ENCODE data around the gene NUAK1. TPM values are rescaled to one million over a fixed set of nuclear protein-coding genes. Genes with fewer than 3 reads are reported as not detected.
A peak's percentile ranks its signal among the peaks of the same experiment; 100 is the strongest.

NUAK1 gene
- total RNA-seq, 1 experiment from 2014 or later, result 20.4 TPM

- DNase-seq (ENCODE audit: low spot score), result no peak
- in situ Hi-C loops (cut with HindIII; ENCODE audit: low sequenced_read_pairs), result no loop called here
Measured at GRCh38 chr12:106072751-106073150, 66.0 kb downstream of the NUAK1 start.

GRCh38 chr12:106071686-106072085 is 67.1 kb downstream of the NUAK1 start:
- no peak for DNase-seq (ENCODE audit: low spot score)
- in situ Hi-C loops (cut with HindIII; ENCODE audit: low sequenced_read_pairs), result no loop called here

GRCh38 chr12:106070611-106071010 is 68.1 kb downstream of the NUAK1 start:
- no peak for DNase-seq (ENCODE audit: low spot score)
- in situ Hi-C loops (cut with HindIII; ENCODE audit: low sequenced_read_pairs), result no loop called here

DNA sequence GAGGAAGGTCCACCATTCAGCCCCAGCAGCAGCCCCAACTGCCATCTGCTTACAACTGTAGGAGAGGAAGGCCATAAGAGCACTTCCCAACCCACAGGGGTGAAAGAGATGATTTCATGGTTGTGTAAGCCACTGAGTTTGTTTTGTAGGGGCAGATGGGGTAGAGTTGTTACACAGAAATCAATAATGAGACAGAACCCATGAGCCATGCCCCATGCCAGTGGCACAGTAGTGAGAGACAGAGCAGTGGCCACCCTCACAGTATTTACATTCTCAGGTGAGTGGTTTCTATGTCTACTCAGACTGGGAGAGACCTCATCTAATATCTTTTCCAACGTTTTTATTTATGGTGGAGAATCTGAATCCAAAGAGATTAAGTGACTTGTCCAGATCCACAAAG is 68.6 kb downstream of the NUAK1 start:
- in situ Hi-C loops (cut with HindIII; ENCODE audit: low sequenced_read_pairs), result no loop called here
- DNase-seq (ENCODE audit: low spot score), result no peak

DNA sequence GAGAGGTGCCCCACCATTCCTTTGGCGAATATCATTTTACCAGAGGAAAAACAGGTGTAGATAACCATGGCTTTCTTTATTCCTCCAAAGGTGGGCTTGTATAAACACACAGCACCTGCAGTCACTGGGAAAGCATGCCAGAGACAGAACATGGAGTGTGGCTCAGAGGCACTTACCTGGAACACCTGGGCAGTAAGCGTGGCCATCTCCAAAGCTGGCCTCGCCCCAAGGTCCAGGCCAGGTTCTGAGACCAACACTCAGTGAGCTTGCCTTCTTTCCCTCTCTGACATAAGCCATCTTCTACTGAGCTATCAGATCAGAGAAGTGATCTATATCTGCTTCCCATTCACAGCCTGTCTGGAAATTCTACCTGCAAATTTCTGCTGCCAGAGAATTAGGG is 70.5 kb downstream of the NUAK1 start:
- in situ Hi-C loops (cut with HindIII; ENCODE audit: low sequenced_read_pairs), result no loop called here
- no peak for DNase-seq (ENCODE audit: low spot score)

DNA sequence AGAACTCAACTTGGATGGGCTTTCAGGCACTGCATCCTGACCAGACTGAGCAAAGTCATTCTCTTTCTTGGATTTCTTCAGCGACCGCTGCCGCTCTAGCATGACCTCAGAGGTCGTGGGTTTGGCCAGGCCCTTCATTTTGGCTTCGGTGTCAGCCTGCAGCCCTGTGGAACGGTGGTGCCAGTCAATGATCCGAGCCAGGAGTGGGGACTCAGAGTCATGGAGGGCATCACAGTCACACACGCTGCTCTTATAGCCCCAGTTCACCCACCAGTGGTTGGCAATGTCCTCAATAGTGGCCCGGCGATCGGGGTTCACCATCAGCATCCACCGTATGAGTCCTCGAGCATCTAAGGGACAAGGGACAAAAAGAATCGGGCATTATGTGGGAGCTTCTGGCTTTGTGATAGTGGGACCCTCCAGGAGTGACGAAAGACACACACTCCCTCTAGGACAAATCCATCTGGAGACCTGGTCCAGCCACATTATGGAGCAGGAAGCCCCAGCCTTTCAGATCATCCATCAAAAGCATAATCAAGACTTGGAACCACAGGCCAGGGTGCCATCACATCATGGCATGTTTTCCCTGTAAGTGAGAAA is 71.0 kb downstream of the NUAK1 start:
- in situ Hi-C loops (cut with HindIII; ENCODE audit: low sequenced_read_pairs), result no loop called here
- no peak for DNase-seq (ENCODE audit: low spot score)

DNA sequence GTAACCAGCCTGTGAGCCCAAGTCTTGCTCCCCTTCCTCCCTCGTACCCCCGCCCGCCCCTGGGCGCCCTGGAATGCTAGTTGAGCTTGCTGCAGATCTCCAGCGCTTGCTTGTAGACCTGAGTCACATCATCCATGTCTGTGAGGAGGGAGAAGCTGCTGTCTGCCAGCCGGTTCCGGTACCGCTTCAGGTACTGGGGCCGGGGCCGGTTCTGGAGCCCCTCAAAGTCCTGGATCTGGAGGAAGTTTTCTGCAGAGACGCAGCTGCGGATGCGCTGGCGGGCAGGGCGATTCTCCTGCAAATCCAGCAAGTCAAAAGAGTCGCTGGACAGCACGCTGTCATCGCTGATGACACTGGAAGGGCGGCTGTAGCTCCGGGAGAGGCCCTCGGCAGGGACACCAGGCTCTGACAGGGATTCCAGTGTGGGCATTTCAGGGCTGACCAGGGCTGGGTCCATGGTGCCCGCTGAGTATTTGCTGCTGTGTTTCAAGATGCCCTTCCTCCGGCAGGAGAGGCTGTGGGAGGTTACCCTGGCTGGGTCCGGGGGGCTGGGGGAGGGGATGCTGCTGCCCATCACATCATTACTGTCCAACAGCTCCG is 71.9 kb downstream of the NUAK1 start:
- DNase-seq (ENCODE audit: low spot score), result no peak
- in situ Hi-C loops (cut with HindIII; ENCODE audit: low sequenced_read_pairs), result no loop called here

- no peak for DNase-seq (ENCODE audit: low spot score)
- in situ Hi-C loops (cut with HindIII; ENCODE audit: low sequenced_read_pairs), result no loop called here
Measured at GRCh38 chr12:106066051-106066705, 72.6 kb downstream of the NUAK1 start.

- DNase-seq (ENCODE audit: low spot score), result peak; percentile 58
- in situ Hi-C loops (cut with HindIII; ENCODE audit: low sequenced_read_pairs), result no loop called here
Measured at GRCh38 chr12:106065506-106065905, 73.2 kb downstream of the NUAK1 start.

- in situ Hi-C loops (cut with HindIII; ENCODE audit: low sequenced_read_pairs), result no loop called here
- DNase-seq (ENCODE audit: low spot score), result no peak
Measured at GRCh38 chr12:106064721-106065021, 74.1 kb downstream of the NUAK1 start.

DNA sequence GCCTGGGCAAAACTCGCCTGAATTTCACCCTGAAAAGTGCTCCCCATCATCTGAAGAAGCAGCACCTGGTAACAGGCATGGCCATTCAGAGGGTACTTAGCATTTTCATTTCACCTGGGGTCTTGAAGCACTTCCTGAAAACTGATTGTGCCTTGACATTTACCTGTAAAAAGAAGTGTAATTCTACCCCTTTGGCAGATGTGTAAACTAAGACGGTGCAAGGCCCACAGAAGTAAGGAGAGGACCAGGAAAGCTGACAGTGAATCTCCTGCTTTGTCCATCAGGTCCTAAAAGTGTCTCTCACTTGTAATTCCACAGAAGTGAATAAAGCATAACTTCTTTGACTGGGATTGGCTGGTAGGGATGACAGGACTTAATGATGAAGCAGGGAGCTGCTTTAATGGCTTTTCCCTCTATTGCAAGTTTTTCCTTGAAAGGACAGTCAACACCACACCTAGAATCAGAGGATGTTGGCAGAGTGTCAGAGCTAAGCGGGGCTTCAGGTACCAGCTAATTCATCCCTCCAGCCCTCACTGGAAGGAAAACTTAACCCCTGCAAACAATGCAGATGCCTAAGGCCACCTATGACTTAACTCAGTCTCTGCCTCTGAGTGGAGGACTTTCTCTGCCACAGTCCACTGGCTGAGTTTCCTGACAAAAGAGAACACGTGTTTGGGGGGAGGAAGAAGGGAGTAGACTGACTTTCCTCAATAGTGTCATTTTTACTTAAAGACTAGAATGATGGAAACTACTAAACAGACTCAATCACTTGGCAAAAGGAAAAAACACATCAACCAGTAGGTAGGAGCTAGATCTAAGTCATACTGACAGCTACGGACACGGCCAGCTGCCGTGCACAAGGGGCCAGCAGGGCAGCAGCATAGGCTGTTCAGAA is 74.7 kb downstream of the NUAK1 start:
- DNase-seq (ENCODE audit: low spot score), result no peak
- in situ Hi-C loops (cut with HindIII; ENCODE audit: low sequenced_read_pairs), result no loop called here

DNA sequence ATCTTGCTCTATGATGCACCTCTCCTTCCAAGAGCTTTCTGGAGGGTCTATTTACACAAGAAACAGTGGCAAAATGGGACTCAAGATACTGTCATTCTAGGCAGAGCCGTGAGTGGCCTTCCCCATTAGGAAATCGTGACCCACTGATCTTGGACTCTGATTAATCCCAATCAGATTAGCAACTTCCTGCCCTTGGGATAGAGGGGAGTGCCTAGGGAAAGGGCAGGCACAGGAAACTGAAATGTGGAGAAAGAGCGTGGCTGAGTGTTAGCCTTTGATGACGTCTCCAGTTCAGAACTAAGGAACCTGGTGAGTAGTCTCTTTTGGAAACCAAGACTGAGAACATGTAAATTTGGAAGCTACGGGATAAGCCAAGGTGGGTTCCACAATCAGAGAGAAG is 76.1 kb downstream of the NUAK1 start:
- in situ Hi-C loops (cut with HindIII; ENCODE audit: low sequenced_read_pairs), result no loop called here
- DNase-seq (ENCODE audit: low spot score), result no peak

DNA sequence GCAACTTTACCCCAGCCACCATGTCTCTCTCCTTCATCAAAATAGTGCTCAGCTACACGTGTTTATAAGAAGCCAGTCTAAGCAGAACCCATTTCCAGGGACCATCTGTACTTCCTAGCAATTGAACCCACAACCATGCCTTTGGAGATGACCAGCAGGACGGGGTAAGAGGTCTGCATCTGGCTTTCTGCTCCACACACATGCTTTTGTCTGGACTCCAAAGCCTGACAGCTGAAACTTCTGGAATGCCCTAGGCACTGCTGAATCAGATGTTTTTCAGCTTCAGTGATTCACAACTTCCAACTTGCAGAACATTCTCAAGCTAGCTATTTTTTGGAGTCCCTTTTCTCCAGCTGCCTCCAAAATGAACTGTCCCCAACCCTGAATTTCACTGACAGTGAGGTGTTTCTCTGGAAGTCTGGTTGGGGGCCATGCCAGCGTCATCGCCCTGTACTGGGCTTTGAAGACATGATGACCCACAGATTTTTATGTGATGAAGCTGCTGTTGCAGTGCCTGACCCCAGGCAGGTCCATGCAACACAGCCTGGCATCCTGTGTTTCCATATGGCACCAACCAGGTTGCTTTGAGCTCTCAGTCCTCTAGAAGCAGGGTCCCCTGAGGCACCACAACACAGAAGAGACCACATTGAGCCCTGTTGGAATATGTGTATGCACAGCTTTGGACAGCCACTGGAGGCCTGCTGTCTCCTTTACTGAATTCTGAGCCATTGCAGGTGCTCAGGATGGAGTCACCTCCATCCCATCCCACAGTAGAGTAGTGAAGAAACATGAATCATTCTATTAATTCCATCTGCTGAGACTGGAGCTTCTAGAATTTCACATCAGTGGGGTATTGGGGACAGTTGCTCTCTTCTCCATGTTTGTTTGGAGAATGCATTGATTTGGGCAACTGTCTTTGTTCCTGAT is 80.2 kb downstream of the NUAK1 start:
- no peak for DNase-seq (ENCODE audit: low spot score)
- in situ Hi-C loops (cut with HindIII; ENCODE audit: low sequenced_read_pairs), result no loop called here

DNA sequence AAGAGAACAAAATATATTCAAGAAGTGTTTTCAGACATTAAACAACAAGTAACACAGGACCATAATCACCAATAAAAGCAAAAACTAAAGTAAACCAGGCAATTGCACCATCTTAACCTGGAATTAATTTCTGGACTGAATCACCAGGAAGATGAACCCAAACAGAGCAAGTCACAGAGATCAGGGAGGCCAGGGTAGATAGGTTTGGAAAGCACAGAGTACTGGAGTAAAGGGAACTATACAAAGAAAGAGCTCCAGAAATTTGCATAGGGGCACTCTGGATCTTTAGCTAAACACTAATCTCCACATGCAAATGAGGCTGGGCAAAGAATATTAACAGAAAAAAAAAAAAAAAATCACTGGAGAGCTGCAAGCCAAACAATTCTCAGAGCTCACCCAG is 84.7 kb downstream of the NUAK1 start:
- no peak for DNase-seq (ENCODE audit: low spot score)
- in situ Hi-C loops (cut with HindIII; ENCODE audit: low sequenced_read_pairs), result no loop called here

DNA sequence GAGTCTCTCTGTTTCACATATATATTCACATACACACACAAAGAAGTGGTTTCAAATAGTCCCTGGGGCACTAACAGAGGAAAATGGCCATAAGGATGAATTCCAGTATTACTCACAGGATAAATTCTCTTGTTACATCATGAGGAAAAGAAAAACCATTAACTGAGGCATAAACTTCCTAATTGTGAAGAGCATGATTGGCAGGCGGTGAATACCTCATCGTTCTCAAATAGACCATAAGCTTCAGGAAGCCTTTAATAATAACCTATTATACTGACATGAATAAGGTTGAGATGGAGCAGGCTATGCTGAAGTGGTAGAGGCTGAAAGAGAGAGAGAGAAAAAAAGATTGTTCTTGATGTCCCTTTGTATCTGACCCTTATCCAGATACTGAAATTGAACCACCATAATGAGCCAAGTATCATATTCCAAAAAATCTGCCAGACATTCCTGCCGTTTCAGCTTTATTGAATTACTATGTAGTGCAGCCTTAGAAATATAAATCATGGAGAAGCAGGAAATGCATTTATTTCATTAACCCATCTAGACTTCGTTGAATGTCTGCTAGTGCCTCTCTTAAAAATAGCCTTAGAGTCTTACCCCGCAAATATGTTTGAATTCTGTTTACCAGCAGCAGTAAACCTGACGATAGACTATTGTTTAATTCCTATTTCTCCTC is 86.8 kb downstream of the NUAK1 start:
- DNase-seq (ENCODE audit: low spot score), result no peak
- in situ Hi-C loops (cut with HindIII; ENCODE audit: low sequenced_read_pairs), result no loop called here

- in situ Hi-C loops (cut with HindIII; ENCODE audit: low sequenced_read_pairs), result no loop called here
- DNase-seq (ENCODE audit: low spot score), result peak; percentile 54
Measured at GRCh38 chr12:106049546-106049945, 89.2 kb downstream of the NUAK1 start.

GRCh38 chr12:106049105-106049504 is 89.6 kb downstream of the NUAK1 start:
- DNase-seq (ENCODE audit: low spot score), result peak; percentile 96
- in situ Hi-C loops (cut with HindIII; ENCODE audit: low sequenced_read_pairs), result no loop called here

- no peak for DNase-seq (ENCODE audit: low spot score)
- in situ Hi-C loops (cut with HindIII; ENCODE audit: low sequenced_read_pairs), result no loop called here
Measured at GRCh38 chr12:106048676-106049075, 90.1 kb downstream of the NUAK1 start.

- in situ Hi-C loops (cut with HindIII; ENCODE audit: low sequenced_read_pairs), result no loop called here
- no peak for DNase-seq (ENCODE audit: low spot score)
Measured at GRCh38 chr12:106048016-106048415, 90.7 kb downstream of the NUAK1 start.

Data from G401 (cell line).